Liver (tissue), 9 donors: Measurements from ENCODE around the gene POMT2. TPM values are rescaled to one million over a fixed set of nuclear protein-coding genes. Genes with fewer than 3 reads are reported as not detected.

ENCODE experiments used
- DNase-seq: peaks from one replicate; pipeline ENCODE4 v3.0.0-alpha.2; 2017; ENCODE audit warnings: low spot score
- H3K27ac ChIP-seq, 2 donors: one replicate each; pipeline ENCODE4 v1.7.0; 2013; ENCODE audit warnings: inconsistent platforms in 2 of 2, low read length in 2 of 2, control low read depth in 1 of 2, low read depth in 1 of 2, mild to moderate bottlenecking in 1 of 2
- H3K27me3 ChIP-seq, 4 donors: one replicate each; pipeline versions ENCODE4 v1.6.1 to v1.7.0; 2013; ENCODE audit warnings: low read length in 3 of 4, inconsistent platforms in 1 of 4, mild to moderate bottlenecking in 1 of 4, moderate library complexity in 1 of 4; ENCODE audit not compliant: control insufficient read depth in 4 of 4, insufficient read depth in 4 of 4
- H3K36me3 ChIP-seq, 4 donors: one replicate each; pipeline versions ENCODE4 v1.6.1 to v1.7.0; 2013; ENCODE audit warnings: low read length in 3 of 4, mild to moderate bottlenecking in 3 of 4, low read depth in 1 of 4, moderate library complexity in 1 of 4; ENCODE audit not compliant: control insufficient read depth in 4 of 4, insufficient read depth in 3 of 4
- H3K4me1 ChIP-seq, 4 donors: one replicate each; pipeline versions ENCODE4 v1.6.1 to v1.7.0; 2013; ENCODE audit warnings: low read length in 3 of 4, mild to moderate bottlenecking in 3 of 4, moderate library complexity in 1 of 4; ENCODE audit not compliant: control insufficient read depth in 4 of 4, insufficient read depth in 4 of 4
- H3K4me3 ChIP-seq, 3 donors: one replicate each; pipeline versions ENCODE4 v1.6.1 to v1.7.0; 2013; ENCODE audit warnings: low read length in 3 of 3, control low read depth in 1 of 3, low read depth in 1 of 3, mild to moderate bottlenecking in 1 of 3
- H3K9ac ChIP-seq, 2 donors: one replicate each; pipeline ENCODE4 v1.7.0; 2013; ENCODE audit warnings: low read length in 2 of 2, mild to moderate bottlenecking in 2 of 2, moderate library complexity in 2 of 2, control low read depth in 1 of 2, low read depth in 1 of 2
- H3K9me3 ChIP-seq, 4 donors: one replicate each; pipeline versions ENCODE4 v1.6.1 to v1.7.0; 2013; ENCODE audit warnings: low read length in 3 of 4; ENCODE audit not compliant: control insufficient read depth in 4 of 4
- EGR1 ChIP-seq, 2 donors: IDR thresholded peaks; 2 replicates each; pipeline ENCODE4 v1.6.1; 2016 to 2018; ENCODE audit warnings: antibody characterized with exemption in 2 of 2, low read depth in 2 of 2
- FOXA1 ChIP-seq: IDR thresholded peaks from 2 replicates; pipeline ENCODE4 v1.6.1; 2016; ENCODE audit warnings: antibody characterized with exemption
- FOXA2 ChIP-seq: IDR thresholded peaks from 2 replicates; pipeline ENCODE4 v1.6.1; 2016; ENCODE audit warnings: antibody characterized with exemption
- HNF4A ChIP-seq, 2 donors: conservative IDR thresholded peaks; 2 replicates each; pipeline ENCODE4 v1.6.1; 2016; ENCODE audit warnings: antibody characterized with exemption in 2 of 2, mild to moderate bottlenecking in 2 of 2
- HNF4G ChIP-seq: IDR thresholded peaks from 2 replicates; pipeline ENCODE4 v1.6.1; 2016; ENCODE audit warnings: antibody characterized with exemption
- JUND ChIP-seq, 2 donors: IDR thresholded peaks; 2 replicates each; pipeline ENCODE4 v1.6.1; 2016; ENCODE audit warnings: antibody characterized with exemption in 2 of 2
- MAX ChIP-seq: IDR thresholded peaks from 2 replicates; pipeline ENCODE4 v1.6.1; 2016; ENCODE audit warnings: antibody characterized with exemption
- NR2F2 ChIP-seq: IDR thresholded peaks from 2 replicates; pipeline ENCODE4 v1.6.1; 2016; ENCODE audit warnings: antibody characterized with exemption
- RAD21 ChIP-seq, 2 donors: IDR thresholded peaks; 2 replicates each; pipeline ENCODE4 v1.6.1; 2016; ENCODE audit warnings: antibody characterized with exemption in 2 of 2, mild to moderate bottlenecking in 2 of 2
- REST ChIP-seq: IDR thresholded peaks from 2 replicates; pipeline ENCODE4 v1.6.1; 2016; ENCODE audit warnings: antibody characterized with exemption, mild to moderate bottlenecking
- RXRA ChIP-seq, 2 donors: IDR thresholded peaks; 2 replicates each; pipeline ENCODE4 v1.6.1; 2017 to 2018; ENCODE audit warnings: antibody characterized with exemption in 2 of 2, mild to moderate bottlenecking in 1 of 2
- SP1 ChIP-seq: IDR thresholded peaks from 2 replicates; pipeline ENCODE4 v1.6.1; 2018; ENCODE audit warnings: antibody characterized with exemption, mild to moderate bottlenecking
- YY1 ChIP-seq: IDR thresholded peaks from 2 replicates; pipeline ENCODE4 v1.6.1; 2016; ENCODE audit warnings: antibody characterized with exemption, mild to moderate bottlenecking
- ZBTB33 ChIP-seq: IDR thresholded peaks from 2 replicates; pipeline ENCODE4 v1.6.1; 2016; ENCODE audit warnings: antibody characterized with exemption
- WGBS: extraction: QIAGEN DNeasy Blood & Tissue Kit; methylation state at CpG from one replicate; pipeline ENCODE4 v1.1.7; 2013; 5-methylcytosine and 5-hydroxymethylcytosine counted together
- polyA plus RNA-seq, 2 donors: library from polyadenylated mRNA; stranded (reverse) in 1 of 2; unstranded in 1 of 2; fragments of 200-250 nt in 1 of 2; fragments of >200 nt in 1 of 2; fragmentation: Nextera tagmentation in 1 of 2; extraction: Ambion mirVana in 1 of 2; gene quantifications; one replicate each; pipeline versions ENCODE4 v1.2.1 to v1.2.3, GENCODE V29; 2013 to 2015
- total RNA-seq, 2 donors: library from RNA; depleted of rRNA; stranded (reverse); fragments of >200 nt; gene quantifications; one replicate each; pipeline ENCODE4 v1.2.3, GENCODE V29; 2014
- TF ChIP-seq, protein P1 (sequence below): IDR thresholded peaks from 2 replicates; pipeline ENCODE4 v1.6.1; 2016; ENCODE audit warnings: antibody characterized with exemption
- donor health status: healthy.
- donor health status: healthy.
- donor health status: healthy.
- donor health status: healthy.
- donor health status: healthy.

POMT2 gene
- total and polyA plus RNA-seq, 4 donors: 4.8 to 13.1 (median 5.3) TPM

DNA sequence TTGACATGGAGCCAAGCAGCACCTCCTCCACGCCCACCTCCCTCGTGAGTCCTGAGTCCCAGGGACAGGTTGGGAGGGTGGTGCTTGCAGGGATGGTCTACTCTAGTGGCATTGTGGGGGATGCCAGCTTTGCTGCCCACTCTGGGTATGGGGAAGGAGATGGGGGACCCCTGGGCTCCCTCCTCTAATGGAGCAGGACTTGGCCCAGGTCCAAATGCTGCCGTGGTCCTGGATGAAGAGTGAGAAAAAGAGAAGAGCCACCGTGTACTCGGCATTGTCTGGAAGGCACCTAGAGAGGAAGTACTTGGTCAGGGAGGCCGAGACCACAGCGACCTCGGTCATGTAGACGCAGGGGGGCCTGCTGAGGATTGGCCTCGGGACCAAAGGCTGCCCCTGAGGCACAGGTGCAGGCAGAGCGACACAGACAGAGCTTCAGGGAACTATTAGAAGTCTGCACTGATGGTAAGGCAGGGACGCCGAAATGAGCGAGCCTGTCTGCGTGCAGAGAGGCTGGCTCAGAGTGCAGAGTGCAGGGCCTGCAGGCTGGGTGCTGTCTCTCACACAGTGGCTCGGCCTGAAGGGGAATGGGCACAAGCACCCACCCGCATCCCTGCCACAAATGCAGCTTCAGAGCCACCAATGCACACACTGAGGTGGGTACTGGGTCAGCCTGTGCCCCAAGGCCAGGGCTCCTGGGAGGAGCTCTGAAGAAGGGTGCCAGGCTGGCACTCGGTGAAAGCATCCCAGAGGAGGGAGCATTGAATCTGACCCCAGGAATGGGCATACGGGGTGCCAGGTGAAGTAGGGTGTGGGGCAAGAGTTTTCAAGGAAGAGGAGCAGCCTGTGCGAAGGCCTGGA lies 67.1 kb downstream of the POMT2 start:
- H3K9me3 ChIP-seq: no peaks in the 10 kb centered on the region
- 74% methylated on average over 20 of the region's 20 CpGs for WGBS
- no peak overlapping the region for H3K4me3 ChIP-seq
- H3K4me1 ChIP-seq: no peaks in the 10 kb centered on the region
- H3K27me3 ChIP-seq: peaks cover 0 to 4% (median 0%) of the 10 kb centered on the region in 4 donors
- TF ChIP-seq REST: no peak
- no peak overlapping the region for H3K9ac ChIP-seq
- no peak for DNase-seq
- H3K27ac ChIP-seq: no peak overlapping the region
- H3K36me3 ChIP-seq: no peaks in the 10 kb centered on the region

DNA sequence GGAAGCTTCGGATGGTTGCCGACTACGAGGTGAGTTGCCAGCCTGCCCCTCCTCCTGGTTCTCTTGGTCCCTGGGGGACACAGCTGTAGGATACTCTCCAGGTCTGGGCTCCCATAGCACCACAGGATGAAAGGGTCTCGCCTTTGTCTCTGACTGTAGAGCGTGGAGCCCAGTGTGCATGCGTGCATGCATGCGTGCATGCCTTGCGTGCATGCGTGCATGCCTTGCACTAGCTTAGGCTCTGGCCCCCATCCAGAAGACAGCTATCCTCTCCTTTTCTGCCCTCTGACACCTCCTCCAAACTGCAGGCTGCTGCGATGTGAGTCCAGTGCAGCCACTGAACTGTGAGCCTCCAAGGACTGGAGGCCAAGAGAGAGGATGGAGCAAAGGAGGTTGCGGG lies 68.8 kb downstream of the POMT2 start:
- no peak overlapping the region for H3K9ac ChIP-seq
- H3K27me3 ChIP-seq: peaks cover 0 to 4% (median 0%) of the 10 kb centered on the region in 4 donors
- no peak for TF ChIP-seq FOXA1
- no peak for TF ChIP-seq ZBTB33
- TF ChIP-seq YY1: no peak
- no peak for TF ChIP-seq SP1
- no peak for TF ChIP-seq EGR1 (IDR thresholded peaks at IDR 0.05; ENCODE audit: low read depth in 2 of 2)
- no peak for TF ChIP-seq FOXA2
- no peak for TF ChIP-seq HNF4G
- TF ChIP-seq HNF4A (conservative IDR thresholded peaks at IDR 0.05): no peak
- TF ChIP-seq NR2F2: no peak
- TF ChIP-seq MAX: no peak
- TF ChIP-seq RAD21 (IDR thresholded peaks at IDR 0.05): no peak
- TF ChIP-seq JUND (IDR thresholded peaks at IDR 0.05): no peak
- TF ChIP-seq, protein P1, sequence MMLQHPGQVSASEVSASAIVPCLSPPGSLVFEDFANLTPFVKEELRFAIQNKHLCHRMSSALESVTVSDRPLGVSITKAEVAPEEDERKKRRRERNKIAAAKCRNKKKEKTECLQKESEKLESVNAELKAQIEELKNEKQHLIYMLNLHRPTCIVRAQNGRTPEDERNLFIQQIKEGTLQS: no peak
- TF ChIP-seq RXRA (IDR thresholded peaks at IDR 0.05): no peak
- H3K9me3 ChIP-seq: no peaks in the 10 kb centered on the region
- 95% methylated on average over 11 of the region's 11 CpGs for WGBS
- no peak overlapping the region for H3K4me3 ChIP-seq
- H3K4me1 ChIP-seq: no peaks in the 10 kb centered on the region
- H3K36me3 ChIP-seq: no peaks in the 10 kb centered on the region
- no peak for DNase-seq
- no peak overlapping the region for H3K27ac ChIP-seq
